HG03097 (cell line): ENCODE results near the gene FSD2.
"Not testable (repeated sequence)": the region's sequence is repeated elsewhere in the genome, so short reads cannot be mapped to it uniquely, and the experiment has no call there.

Experiments used
- ATAC-seq: cut with Tn5 transposase; IDR thresholded peaks from one replicate; pipeline ENCODE4 v1.9.1; 2021; ENCODE audit not compliant: unreplicated experiment, low FRiP score

Gene FSD2

DNA sequence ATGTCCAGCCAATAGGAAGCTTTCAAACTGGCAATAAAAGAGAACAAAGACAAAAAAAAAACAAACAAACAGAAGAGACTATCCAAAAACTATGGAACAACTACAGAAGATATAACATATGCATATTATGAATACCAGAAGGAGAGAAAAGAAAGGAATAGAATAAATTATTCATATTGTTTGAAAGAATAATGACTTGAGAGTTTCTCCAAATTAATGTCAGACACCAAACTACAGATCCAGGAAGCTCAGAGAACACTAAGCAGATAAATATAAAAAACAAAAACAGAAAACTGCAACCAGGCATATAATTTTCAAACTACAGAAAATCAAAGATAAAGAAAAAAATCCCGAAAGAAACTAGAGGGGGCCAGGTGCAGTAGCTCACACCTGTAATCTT lies 62.1 kb downstream of the FSD2 start:
- ATAC-seq: no peak

DNA sequence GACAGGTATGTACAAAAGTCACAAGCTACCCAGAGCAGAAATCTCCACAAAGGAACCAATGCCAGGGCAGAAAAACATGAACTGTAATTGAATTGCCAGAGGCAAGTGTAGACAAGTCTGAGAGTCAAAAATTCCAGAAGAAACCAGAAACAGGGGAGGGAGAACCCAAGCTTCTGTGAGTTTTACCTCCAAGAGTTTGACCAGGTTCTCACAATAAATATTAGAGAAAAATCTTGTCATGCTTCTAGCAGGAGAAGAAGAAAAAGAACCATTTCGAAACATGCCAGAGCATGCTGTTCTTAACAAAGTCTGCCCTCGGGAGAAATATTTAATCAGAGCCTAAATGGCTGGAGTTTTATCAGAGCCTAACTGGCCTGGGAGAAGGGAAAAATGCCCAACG lies 63.7 kb downstream of the FSD2 start:
- no peak for ATAC-seq

DNA sequence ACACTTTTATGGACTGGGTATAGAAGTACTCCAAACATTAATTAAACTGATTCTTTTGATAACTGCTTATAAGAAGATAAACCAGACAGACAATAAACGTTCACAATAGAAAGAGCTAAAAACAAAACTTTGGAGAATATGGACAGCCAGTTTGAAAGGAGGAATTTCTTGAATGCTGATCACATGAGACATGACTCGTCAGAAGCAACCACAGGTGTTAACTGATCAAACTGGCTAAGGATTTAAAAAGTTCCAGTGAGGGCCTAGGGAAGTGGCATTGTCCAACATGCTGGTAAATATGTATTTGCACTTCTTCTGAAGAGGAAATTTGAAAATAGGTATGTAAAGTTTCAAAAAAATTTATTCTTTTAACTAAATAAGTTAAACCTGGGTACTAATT lies 66.8 kb downstream of the FSD2 start:
- ATAC-seq: no peak

DNA sequence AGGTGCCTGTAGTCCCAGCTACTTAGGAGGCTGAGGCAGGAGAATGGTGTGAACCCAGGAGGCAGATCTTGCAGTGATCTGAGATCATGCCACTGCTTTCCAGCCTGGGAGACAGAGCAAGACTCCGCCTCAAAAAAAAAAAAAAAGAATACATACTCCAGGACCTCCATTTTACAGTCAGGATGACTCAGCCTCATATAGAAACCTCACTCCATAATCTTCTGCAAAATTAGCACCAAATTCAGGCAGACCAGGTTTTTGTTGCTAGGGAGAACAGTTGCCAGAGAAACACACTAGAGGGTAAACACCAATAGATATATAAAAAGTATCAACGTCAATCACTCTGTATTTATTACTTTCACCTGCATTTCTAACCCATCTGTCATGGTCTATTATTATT lies 67.9 kb downstream of the FSD2 start:
- no peak for ATAC-seq

DNA sequence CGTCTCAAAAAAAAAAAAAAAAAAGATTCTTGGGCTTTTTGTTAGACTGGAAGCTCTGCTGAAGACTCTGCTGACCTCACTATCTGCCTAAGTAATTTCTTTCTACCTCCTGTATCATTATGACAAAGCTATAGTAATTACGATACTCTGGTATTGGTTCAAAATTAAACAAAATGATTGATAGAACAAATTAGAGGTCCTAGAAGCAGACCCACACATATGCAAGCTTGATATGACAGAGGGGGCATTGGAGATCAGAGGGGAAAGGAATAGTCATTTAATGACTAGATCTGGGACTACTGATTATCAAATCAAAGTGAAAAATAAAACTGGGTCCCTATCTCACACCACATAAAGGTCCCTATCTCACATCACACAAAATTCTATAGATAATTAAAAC lies 74.3 kb downstream of the FSD2 start:
- ATAC-seq: no peak

DNA sequence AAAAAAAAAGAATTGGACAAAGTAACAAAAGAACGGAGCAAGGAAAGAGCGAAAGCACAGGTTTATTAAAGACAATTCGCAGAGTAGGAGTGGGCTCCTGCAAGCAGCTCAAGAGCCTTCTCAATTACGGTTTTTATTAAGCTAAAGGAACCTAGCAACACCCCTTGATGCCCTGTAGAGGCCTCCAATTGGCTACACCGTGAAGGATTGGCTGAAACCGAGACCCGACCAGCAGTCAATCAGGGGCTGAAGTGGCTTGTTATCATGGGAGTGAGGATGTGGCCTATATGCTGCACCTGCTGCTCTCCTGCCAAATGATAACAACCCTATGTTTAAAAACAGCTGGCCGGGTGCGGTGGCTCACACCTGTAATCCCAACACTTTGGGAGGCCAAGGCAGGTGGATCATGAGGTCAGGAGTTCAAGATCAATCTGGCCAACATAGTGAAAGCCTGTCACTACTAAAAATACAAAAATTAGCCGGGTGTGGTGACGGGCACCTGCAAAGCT lies 75.8 kb downstream of the FSD2 start:
- ATAC-seq: no peak

DNA sequence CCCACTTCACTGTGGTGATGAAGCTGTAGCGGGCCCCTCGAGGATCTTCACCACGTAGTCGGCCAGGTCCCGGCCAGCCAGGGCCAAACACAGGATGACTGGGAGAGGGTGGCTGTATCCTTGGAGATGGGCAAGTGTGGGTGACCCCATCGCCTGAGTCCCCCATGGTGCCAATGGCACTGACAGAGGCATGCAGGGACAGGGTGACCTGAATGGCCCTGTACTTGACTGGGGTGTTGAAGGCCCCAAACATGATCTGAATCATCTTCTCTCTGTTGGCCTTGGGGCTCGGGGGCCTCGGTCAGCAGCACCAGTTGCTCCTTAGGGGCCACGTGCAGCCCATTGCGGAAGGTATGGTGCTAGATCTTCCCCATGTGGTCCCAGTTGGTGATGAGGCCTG lies 79.1 kb downstream of the FSD2 start:
- no peak for ATAC-seq

DNA sequence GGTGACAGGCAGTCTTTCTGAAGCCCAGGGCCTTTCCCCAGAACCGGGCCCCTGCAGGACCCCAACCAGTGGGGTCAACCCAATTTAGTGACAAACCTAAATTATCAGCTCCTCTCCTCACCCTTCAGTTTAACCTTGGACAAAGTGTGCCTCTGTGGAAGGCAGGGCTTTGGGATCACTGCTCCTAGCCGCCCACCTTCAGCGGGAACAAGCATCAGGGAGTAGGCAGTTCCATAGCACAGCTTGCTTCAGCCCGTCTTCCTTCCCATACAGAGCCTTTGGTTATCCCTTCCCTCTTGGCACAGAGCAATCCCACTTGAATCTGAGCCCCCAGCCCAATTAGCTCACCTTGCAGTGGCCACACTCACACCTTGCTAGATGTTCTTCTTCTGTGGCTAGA lies 90.9 kb downstream of the FSD2 start:
- ATAC-seq: no peak

DNA sequence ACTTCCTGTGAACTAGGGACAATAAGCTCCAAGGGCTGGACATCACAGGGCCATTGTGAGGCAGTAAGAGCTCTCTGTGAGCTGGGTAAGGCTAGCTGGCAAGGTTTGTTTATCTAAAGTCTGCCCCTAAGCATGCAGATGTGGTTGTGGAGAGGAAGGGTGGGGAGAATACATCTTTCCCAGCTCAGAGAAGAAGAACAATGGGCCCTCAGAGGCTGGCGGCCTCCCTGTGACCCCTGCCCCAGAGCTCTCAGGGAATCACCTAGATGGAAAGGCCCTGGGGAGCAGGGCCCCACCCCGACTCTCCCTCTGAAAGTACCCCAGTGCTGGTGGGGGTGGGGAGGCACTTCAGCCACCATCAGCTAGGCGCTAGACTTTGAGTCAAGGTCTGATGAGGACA lies 91.9 kb downstream of the FSD2 start:
- ATAC-seq: no peak

DNA sequence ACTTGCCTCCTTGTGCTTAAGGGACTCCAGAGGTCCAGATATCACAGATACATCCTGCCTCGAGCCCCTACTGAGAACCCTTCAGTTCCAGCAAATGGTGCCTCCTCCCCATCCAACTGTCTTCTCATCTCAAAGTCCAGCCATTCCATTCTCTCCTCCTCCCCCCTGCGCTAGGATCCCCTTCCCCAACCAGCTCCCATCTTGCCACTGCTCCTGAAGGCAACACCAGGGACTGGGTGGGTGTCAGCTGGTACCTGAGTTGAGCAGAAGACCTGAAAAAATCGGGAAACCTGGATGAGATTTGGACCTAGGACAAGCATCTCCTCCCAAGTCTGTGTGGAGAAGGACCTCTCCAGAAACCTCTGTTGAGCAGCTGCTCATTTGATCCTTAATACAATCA lies 93.8 kb downstream of the FSD2 start:
- no peak for ATAC-seq

DNA sequence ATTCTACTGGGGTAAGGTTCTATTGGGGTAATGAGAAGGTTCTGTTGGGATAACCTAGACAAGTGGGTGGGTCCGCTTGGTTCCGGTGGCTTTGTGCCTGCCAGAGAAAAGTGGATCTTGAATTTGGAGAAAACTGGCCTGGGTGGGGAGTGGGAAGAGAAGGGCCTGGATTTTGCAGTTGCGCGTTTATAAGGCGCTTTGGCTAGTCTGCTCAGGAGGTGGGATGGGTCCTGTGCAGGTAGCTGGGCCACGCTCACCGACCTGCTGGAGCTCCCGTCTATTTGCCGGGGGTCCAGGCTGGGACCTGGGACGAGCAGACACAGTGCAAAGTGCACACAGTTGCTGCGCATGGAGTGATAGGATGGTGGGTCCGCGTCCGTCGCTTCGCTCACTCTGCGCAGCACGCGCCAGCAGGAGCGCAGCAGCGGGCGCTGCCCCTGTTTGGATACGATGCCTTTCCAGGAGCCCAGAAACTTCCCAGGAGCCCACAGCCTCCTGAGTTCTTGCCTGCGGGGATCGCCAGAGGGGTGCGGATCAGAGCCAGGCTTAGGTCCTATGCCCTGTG lies 94.9 kb downstream of the FSD2 start:
- ATAC-seq: no peak

DNA sequence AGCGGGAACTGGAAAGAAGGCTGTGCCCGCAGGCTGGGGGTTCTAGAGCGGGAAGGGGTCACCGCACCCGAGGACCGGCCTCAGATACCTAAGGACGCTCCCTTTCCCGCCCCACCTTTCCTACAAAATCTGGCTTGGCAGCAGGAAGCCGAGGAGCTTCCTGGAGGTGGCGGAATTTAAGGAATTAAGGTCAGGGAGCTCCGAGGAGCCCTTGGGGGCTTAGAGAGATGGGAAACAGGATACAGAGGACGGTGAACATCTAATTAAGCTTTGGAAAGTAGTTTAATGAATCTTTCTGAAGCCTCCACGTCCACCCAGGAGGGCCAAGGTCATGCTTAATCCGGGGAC lies 95.7 kb downstream of the FSD2 start:
- no peak for ATAC-seq

DNA sequence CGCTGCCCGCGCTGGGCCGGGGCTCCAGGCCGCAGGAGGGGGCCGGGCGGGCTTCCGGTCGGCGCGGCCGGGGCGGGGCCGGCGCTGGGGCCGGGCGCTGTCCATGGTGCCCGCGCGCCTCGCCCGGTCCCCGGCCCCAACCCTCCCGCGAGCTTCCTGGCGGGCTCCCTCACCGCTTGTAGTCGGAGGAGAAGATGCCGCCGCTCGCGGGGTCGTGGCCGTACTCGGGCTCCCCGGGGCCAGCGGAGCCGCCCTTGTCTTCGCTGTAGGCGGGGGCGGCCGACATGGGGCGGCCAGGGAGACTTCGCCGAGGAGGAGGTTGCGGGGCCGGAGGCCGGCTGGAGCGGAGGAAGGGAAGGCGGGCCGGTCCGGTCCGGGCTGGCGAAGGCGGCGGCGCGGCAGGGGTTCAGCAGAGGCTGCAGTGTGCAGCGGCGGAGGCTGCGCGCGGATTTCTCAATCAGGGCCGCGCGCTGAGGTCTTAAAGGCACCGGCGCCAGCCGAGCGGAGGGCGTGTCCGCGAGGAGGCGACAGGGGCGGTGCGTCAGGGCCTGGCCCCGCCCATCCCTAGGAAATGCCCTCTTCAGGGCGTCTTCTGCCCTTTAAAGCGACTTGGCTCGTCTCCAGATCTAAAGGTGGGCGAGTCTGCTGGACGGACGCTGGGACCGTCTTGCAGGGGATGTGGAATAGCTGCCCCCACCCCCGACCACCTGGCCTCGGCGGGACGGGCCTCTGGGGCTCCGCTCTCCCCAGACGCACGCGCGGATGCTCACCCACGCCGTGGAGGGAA lies 96.3 kb downstream of the FSD2 start, which contains the start of gene AP3B2:
TSS of gene AP3B2 (minus strand) at position 455 of the 787 bp plus-strand sequence. CDS start at position 286, 169 bp downstream.
- peak; percentile 71 for ATAC-seq

DNA sequence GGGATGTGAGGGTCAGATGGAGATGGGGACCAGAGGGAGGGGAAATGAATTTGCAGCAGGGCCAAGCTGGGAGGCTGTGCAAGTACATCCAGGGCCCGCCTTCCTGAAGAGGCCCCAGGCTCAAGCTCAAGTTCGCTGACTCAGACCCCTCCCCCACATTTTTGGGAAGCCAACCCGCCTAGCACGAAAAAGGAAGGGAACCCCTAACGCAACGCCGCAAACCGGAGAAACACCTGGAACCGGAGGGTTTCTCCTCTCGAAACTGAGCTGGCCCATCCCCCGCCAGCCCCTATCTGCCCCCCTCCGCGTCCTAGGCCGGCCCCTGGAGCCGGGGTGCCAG lies 96.8 kb downstream of the FSD2 start:
- ATAC-seq: no peak

DNA sequence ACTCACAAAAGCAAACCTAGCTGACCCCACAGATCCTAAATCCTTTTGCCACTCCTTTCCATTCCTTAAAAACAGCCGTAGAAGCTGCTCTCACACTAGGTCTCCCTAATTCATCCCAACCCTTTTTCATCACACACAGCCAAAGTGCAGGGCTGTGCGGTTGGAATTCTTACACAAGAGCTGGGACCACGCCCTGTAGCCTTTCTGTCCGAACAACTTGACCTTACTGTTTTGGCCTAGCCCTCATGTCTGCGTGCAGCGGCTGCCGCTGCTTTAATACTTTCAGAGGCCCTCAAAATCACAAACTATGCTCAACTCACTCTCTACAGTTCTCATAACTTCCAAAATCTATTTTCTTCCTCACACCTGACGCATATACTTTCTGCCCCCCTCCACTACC lies 100.0 kb downstream of the FSD2 start:
- not testable (repeated sequence) for ATAC-seq
